SK-N-SH (cell line): ENCODE measurements around the gene MRNIP. TPM values are rescaled to one million over a fixed set of nuclear protein-coding genes. Genes with fewer than 3 reads are reported as not detected.

Experiments
- CTCF ChIA-PET: fragments of 300-600, 350-600 bp; formaldehyde crosslinking; extraction: SDS; loops from one replicate; lab custom pipeline; 2021; lab: Yijun Ruan, JAX
- POLR2A ChIA-PET: fragments of 350-600 bp; sonication (Branson Sonifier 250); formaldehyde crosslinking; extraction: SDS; loops from one replicate; lab custom pipeline; 2020; ENCODE audit warnings: antibody characterized with exemption, inconsistent platforms; lab: Yijun Ruan, JAX
- DNase-seq: peaks from one replicate; pipeline ENCODE4 v3.0.0; 2012
- H2AFZ ChIP-seq: fragments of 200-600 bp; sonication (generic); 2 replicates; pipeline ENCODE4 v1.8.1; 2016; ENCODE audit warnings: antibody characterized with exemption, mild to moderate bottlenecking, low read depth
- H3F3A ChIP-seq: fragments of 200-600 bp; sonication (generic); replicated peaks from 2 replicates; pipeline ENCODE3; 2016; ENCODE audit warnings: antibody characterized with exemption, mild to moderate bottlenecking; ENCODE audit not compliant: insufficient read depth
- H3K27ac ChIP-seq, 2 experiments: fragments of 200-500 bp in 1 of 2; fragments of 200-600 bp in 1 of 2; sonication (Bioruptor generic) in 1 of 2; sonication (generic), shearing (Covaris generic) in 1 of 2; 2 replicates each; pipeline versions ENCODE4 v1.5.1 to v1.6.1; 2014 to 2016; ENCODE audit warnings: low read depth in 2 of 2, inconsistent platforms in 1 of 2, low read length in 1 of 2, mild to moderate bottlenecking in 1 of 2, mixed read lengths in 1 of 2
- H3K27me3 ChIP-seq: fragments of 200-600 bp; sonication (generic), shearing (Covaris generic); 2 replicates; pipeline ENCODE4 v1.6.1; 2016; ENCODE audit warnings: mixed run types; ENCODE audit not compliant: insufficient read depth
- H3K36me3 ChIP-seq, 2 experiments: fragments of 200-500 bp in 1 of 2; fragments of 200-600 bp in 1 of 2; sonication (Bioruptor generic) in 1 of 2; sonication (generic) in 1 of 2; replicated peaks in 1 of 2; 2 replicates each; pipeline versions ENCODE3 to v1.5.1; 2014 to 2016; ENCODE audit warnings: low read length in 1 of 2, mild to moderate bottlenecking in 1 of 2; ENCODE audit not compliant: insufficient read depth in 2 of 2, control insufficient read depth in 1 of 2
- H3K4me1 ChIP-seq, 2 experiments: fragments of 200-500 bp in 1 of 2; fragments of 200-600 bp in 1 of 2; sonication (Bioruptor generic) in 1 of 2; sonication (generic), shearing (Covaris generic) in 1 of 2; 2 replicates each; pipeline versions ENCODE4 v1.5.1 to v1.6.1; 2014 to 2016; ENCODE audit warnings: low read depth in 1 of 2, low read length in 1 of 2, mixed run types in 1 of 2; ENCODE audit not compliant: insufficient read depth in 2 of 2, control insufficient read depth in 1 of 2
- H3K4me2 ChIP-seq: fragments of 200-600 bp; sonication (generic), shearing (Covaris generic); 2 replicates; pipeline ENCODE4 v1.6.1; 2017; ENCODE audit warnings: mixed run types
- H3K4me3 ChIP-seq, 2 experiments: fragments of 200-500 bp in 1 of 2; fragments of 200-600 bp in 1 of 2; sonication (Bioruptor generic) in 1 of 2; sonication (generic), shearing (Covaris generic) in 1 of 2; 2 replicates each; pipeline versions ENCODE4 v1.5.1 to v1.8.1; 2014 to 2016; ENCODE audit warnings: low read depth in 2 of 2, inconsistent platforms in 1 of 2, low read length in 1 of 2, mild to moderate bottlenecking in 1 of 2, mixed read lengths in 1 of 2, moderate library complexity in 1 of 2
- H3K79me2 ChIP-seq: fragments of 200-600 bp; sonication (generic); 2 replicates; pipeline ENCODE4 v1.8.1; 2017; ENCODE audit warnings: mild to moderate bottlenecking; ENCODE audit not compliant: insufficient read depth
- H3K9ac ChIP-seq: fragments of 200-600 bp; sonication (generic); 2 replicates; pipeline ENCODE4 v1.6.1; 2017; ENCODE audit warnings: mixed run types
- H3K9me2 ChIP-seq: fragments of 200-600 bp; sonication (generic); 2 replicates; pipeline ENCODE4 v1.6.1; 2017; ENCODE audit warnings: mixed run types
- H3K9me3 ChIP-seq: fragments of 200-600 bp; sonication (generic); 2 replicates; pipeline ENCODE4 v1.6.1; 2017; ENCODE audit warnings: mixed run types, mild to moderate bottlenecking, moderate library complexity
- H4K20me1 ChIP-seq: fragments of 200-600 bp; sonication (generic); 2 replicates; pipeline ENCODE4 v1.6.1; 2017; ENCODE audit warnings: mild to moderate bottlenecking, mixed run types; ENCODE audit not compliant: insufficient read depth
- CHD2 ChIP-seq: fragments of 150-350 bp; IDR thresholded peaks from 2 replicates; pipeline ENCODE4 v1.6.1; 2018; ENCODE audit warnings: low read length; ENCODE audit not compliant: partially characterized antibody
- ELF1 ChIP-seq: IDR thresholded peaks from 2 replicates; pipeline ENCODE4 v1.4.0; 2012
- EP300 ChIP-seq, 2 experiments: IDR thresholded peaks; 2 replicates each; pipeline versions ENCODE4 v1.4.0 to v1.6.1; 2012; ENCODE audit warnings: borderline replicate concordance in 1 of 2, low read depth in 1 of 2, low read length in 1 of 2
- EZH2phosphoT487 ChIP-seq: fragments of 200-600 bp; sonication (generic); IDR thresholded peaks from 2 replicates; pipeline ENCODE4 v1.6.1; 2017; ENCODE audit warnings: low read depth, mixed run types, mild to moderate bottlenecking, antibody characterized with exemption, moderate library complexity, borderline replicate concordance
- FOSL2 ChIP-seq: IDR thresholded peaks from 2 replicates; pipeline ENCODE4 v1.4.0; 2012; ENCODE audit warnings: low read depth, mild to moderate bottlenecking, moderate library complexity, borderline replicate concordance
- FOXJ3 ChIP-seq: sonication (generic); formaldehyde crosslinking; IDR thresholded peaks from 2 replicates; pipeline ENCODE4 v1.5.1; 2020; ENCODE audit warnings: mild to moderate bottlenecking, missing genetic modification reagents
- FOXM1 ChIP-seq: IDR thresholded peaks from 2 replicates; pipeline ENCODE4 v1.4.0; 2012; ENCODE audit warnings: low read depth, mild to moderate bottlenecking
- GABPA ChIP-seq: IDR thresholded peaks from 2 replicates; pipeline ENCODE4 v1.4.0; 2012; ENCODE audit warnings: low read depth, mild to moderate bottlenecking
- JUND ChIP-seq: IDR thresholded peaks from 2 replicates; pipeline ENCODE4 v1.4.0; 2012
- MEF2A ChIP-seq: IDR thresholded peaks from 2 replicates; pipeline ENCODE4 v1.4.0; 2012; ENCODE audit warnings: low read depth, borderline replicate concordance
- MXI1 ChIP-seq: IDR thresholded peaks from 2 replicates; pipeline ENCODE4 v1.6.1; 2012; ENCODE audit warnings: mild to moderate bottlenecking, low read depth, low read length, improper control_type of control experiment
- NFIC ChIP-seq: IDR thresholded peaks from 2 replicates; pipeline ENCODE4 v1.4.0; 2012; ENCODE audit warnings: borderline replicate concordance
- NRF1 ChIP-seq: IDR thresholded peaks from 2 replicates; pipeline ENCODE4 v1.6.1; 2012; ENCODE audit warnings: low read depth, mild to moderate bottlenecking, low read length
- POLR2AphosphoS5 ChIP-seq: IDR thresholded peaks from 2 replicates; pipeline ENCODE4 v1.6.1; 2012; ENCODE audit warnings: low read depth, low read length
- RAD21 ChIP-seq: IDR thresholded peaks from 2 replicates; pipeline ENCODE4 v1.6.1; 2012; ENCODE audit warnings: mild to moderate bottlenecking, low read length
- RCOR1 ChIP-seq: fragments of 150-350 bp; IDR thresholded peaks from 2 replicates; pipeline ENCODE4 v1.6.1; 2017; ENCODE audit warnings: antibody characterized with exemption, low read length
- SIN3A ChIP-seq: IDR thresholded peaks from 2 replicates; pipeline ENCODE4 v1.6.1; 2012; ENCODE audit warnings: low read depth, mild to moderate bottlenecking, low read length, moderate library complexity, borderline replicate concordance
- SMC3 ChIP-seq: IDR thresholded peaks from 2 replicates; pipeline ENCODE4 v1.6.1; 2012; ENCODE audit warnings: low read depth, low read length, improper control_type of control experiment
- TCF12 ChIP-seq: IDR thresholded peaks from 2 replicates; pipeline ENCODE4 v1.4.0; 2012
- WGBS: methylation state at CpG from one replicate; pipeline ENCODE4 v1.1.6; 2017; ENCODE audit warnings: low lambda C conversion rate; 5-methylcytosine and 5-hydroxymethylcytosine counted together
- polyA plus RNA-seq, 3 experiments: library from polyadenylated mRNA; depleted of rRNA; stranded (reverse); fragments of >200 nt; gene quantifications; 2 replicates each; pipeline ENCODE4 v1.2.3, GENCODE V29; 2012
- TF ChIP-seq, protein P1 (sequence below): fragments of 150-350 bp; IDR thresholded peaks from 2 replicates; pipeline ENCODE4 v1.6.1; 2017; ENCODE audit warnings: antibody characterized with exemption, low read length, low read depth, borderline replicate concordance
- TF ChIP-seq, protein P2 (sequence below): fragments of 200-600 bp; sonication (generic); IDR thresholded peaks from 2 replicates; pipeline ENCODE4 v1.6.1; 2017; ENCODE audit warnings: antibody characterized with exemption, mild to moderate bottlenecking, moderate library complexity
- TF ChIP-seq, protein P3 (sequence below): IDR thresholded peaks from 2 replicates; pipeline ENCODE4 v1.4.0; 2012; ENCODE audit warnings: low read depth, borderline replicate concordance

MRNIP gene
- polyA plus RNA-seq, 1 of the 3 experiments (the other 2 are of a cell fraction), result 32.8 TPM

DNA sequence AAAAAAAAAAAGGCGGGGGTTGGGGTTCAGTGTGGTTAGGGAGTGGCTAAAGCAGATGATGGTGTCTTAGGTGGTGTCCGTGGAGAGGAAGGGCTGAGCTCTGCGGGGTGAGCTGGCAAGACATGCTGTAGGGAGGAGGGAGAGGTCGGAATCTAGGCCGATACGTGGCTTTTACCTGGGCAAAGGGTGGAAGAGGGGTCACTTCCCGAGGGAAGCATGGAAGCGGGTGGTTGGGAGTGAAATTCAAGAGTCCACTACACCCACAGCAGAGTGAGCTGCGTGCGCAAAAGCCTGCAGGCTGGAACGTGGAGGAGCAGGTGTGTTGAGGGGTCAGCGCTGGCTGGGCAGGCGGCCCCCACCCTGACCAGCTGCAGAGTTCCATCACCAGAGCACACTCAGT is 31.3 kb upstream of the MRNIP start:
- no peaks in the 10 kb centered on the region for H3K27me3 ChIP-seq
- no peaks in the 10 kb centered on the region for H4K20me1 ChIP-seq
- H3K79me2 ChIP-seq, result no peaks in the 10 kb centered on the region
- no peaks in the 10 kb centered on the region for H3K4me1 ChIP-seq
- no peak overlapping the region for H3K9ac ChIP-seq
- no peak overlapping the region for H3K27ac ChIP-seq
- no peaks in the 10 kb centered on the region for H3K9me3 ChIP-seq
- H3K4me2 ChIP-seq, result no peak overlapping the region
- H3K36me3 ChIP-seq, result peaks cover 28 to 79% of the 10 kb centered on the region in 2 experiments
- H3K9me2 ChIP-seq, result no peaks in the 10 kb centered on the region
- H3K4me3 ChIP-seq, result no peak overlapping the region
- ChIA-PET CTCF (no interaction called here), POLR2A (no interaction called here)
- H3F3A ChIP-seq, result no peaks in the 10 kb centered on the region
- DNase-seq, result no peak
- H2AFZ ChIP-seq, result no peak overlapping the region
- 93% methylated on average over 12 of the region's 13 CpGs for WGBS
- TF ChIP-seq FOXJ3 (CRISPR knock-in tag) (no peak), JUND (no peak), RCOR1 (no peak), NFIC (no peak), FOSL2 (no peak), MEF2A (no peak), SMC3 (no peak), EP300 (IDR thresholded peaks at IDR 0.05; ENCODE audit: borderline replicate concordance in 1 of 2, low read depth in 1 of 2, low read length in 1 of 2) (no peak), EZH2phosphoT487 (no peak), RAD21 (no peak), ELF1 (no peak), GABPA (no peak), POLR2AphosphoS5 (no peak), FOXM1 (no peak), TCF12 (no peak), MXI1 (no peak)
- TF ChIP-seq, protein P1, sequence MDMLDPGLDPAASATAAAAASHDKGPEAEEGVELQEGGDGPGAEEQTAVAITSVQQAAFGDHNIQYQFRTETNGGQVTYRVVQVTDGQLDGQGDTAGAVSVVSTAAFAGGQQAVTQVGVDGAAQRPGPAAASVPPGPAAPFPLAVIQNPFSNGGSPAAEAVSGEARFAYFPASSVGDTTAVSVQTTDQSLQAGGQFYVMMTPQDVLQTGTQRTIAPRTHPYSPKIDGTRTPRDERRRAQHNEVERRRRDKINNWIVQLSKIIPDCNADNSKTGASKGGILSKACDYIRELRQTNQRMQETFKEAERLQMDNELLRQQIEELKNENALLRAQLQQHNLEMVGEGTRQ, result no peak
- TF ChIP-seq, protein P2, sequence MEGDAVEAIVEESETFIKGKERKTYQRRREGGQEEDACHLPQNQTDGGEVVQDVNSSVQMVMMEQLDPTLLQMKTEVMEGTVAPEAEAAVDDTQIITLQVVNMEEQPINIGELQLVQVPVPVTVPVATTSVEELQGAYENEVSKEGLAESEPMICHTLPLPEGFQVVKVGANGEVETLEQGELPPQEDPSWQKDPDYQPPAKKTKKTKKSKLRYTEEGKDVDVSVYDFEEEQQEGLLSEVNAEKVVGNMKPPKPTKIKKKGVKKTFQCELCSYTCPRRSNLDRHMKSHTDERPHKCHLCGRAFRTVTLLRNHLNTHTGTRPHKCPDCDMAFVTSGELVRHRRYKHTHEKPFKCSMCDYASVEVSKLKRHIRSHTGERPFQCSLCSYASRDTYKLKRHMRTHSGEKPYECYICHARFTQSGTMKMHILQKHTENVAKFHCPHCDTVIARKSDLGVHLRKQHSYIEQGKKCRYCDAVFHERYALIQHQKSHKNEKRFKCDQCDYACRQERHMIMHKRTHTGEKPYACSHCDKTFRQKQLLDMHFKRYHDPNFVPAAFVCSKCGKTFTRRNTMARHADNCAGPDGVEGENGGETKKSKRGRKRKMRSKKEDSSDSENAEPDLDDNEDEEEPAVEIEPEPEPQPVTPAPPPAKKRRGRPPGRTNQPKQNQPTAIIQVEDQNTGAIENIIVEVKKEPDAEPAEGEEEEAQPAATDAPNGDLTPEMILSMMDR, result no peak

DNA sequence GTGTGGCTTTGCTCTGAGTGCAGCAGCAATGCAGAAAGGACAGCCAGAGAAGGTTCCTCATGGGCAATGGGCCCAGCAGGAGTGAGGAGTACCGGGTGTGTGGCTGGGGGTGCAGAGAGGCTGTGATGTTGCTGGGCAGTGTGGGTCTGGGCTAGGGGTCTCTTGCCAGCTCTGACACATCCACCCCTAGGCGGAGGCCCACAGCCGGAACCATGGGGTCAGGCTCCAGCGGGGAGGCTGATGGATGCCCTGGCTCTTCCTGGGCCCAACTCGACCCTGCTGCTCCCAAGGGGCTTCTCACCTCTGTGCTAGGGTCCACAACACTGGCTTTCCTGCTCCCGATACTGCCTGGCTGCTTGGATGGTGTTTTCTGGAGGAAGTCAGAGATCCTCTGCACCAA is 29.2 kb upstream of the MRNIP start:
- CTCF ChIA-PET, result interaction anchor here (0.6 kb wide), 1 partner anchor 120 kb away, joined by 3 read pairs; no protein-coding TSS in a partner anchor
- peaks cover 44 to 80% of the 10 kb centered on the region in 2 experiments for H3K36me3 ChIP-seq

More for the DNA sequence above, 29.2 kb upstream of the MRNIP start:
- no peaks in the 10 kb centered on the region for H4K20me1 ChIP-seq
- H3K27ac ChIP-seq, result no peak overlapping the region
- no peak for TF ChIP-seq RCOR1
- no peak for TF ChIP-seq CHD2
- TF ChIP-seq SIN3A, result no peak
- no peak for TF ChIP-seq FOXJ3 (CRISPR knock-in tag)
- TF ChIP-seq, protein P3, sequence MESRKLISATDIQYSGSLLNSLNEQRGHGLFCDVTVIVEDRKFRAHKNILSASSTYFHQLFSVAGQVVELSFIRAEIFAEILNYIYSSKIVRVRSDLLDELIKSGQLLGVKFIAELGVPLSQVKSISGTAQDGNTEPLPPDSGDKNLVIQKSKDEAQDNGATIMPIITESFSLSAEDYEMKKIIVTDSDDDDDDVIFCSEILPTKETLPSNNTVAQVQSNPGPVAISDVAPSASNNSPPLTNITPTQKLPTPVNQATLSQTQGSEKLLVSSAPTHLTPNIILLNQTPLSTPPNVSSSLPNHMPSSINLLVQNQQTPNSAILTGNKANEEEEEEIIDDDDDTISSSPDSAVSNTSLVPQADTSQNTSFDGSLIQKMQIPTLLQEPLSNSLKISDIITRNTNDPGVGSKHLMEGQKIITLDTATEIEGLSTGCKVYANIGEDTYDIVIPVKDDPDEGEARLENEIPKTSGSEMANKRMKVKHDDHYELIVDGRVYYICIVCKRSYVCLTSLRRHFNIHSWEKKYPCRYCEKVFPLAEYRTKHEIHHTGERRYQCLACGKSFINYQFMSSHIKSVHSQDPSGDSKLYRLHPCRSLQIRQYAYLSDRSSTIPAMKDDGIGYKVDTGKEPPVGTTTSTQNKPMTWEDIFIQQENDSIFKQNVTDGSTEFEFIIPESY, result no peak
- no peak for TF ChIP-seq NRF1
- no peak for TF ChIP-seq EP300 (IDR thresholded peaks at IDR 0.05; ENCODE audit: borderline replicate concordance in 1 of 2, low read depth in 1 of 2, low read length in 1 of 2)
- no peak for DNase-seq
- H3K9me2 ChIP-seq, result no peaks in the 10 kb centered on the region
- H3K9me3 ChIP-seq, result peaks cover 11% of the 10 kb centered on the region
- H3K4me3 ChIP-seq, result no peak overlapping the region
- no peaks in the 10 kb centered on the region for H3K4me1 ChIP-seq
- H3K79me2 ChIP-seq, result no peaks in the 10 kb centered on the region
- H2AFZ ChIP-seq, result no peak overlapping the region
- no peak overlapping the region for H3K9ac ChIP-seq
- no peak overlapping the region for H3K4me2 ChIP-seq
- no peaks in the 10 kb centered on the region for H3F3A ChIP-seq
- H3K27me3 ChIP-seq, result no peaks in the 10 kb centered on the region
- WGBS, result 94% methylated on average over 2 of the region's 6 CpGs
- POLR2A ChIA-PET, result interaction anchor here (0.6 kb wide), 1 partner anchor 24 kb away, joined by 3 read pairs; no protein-coding TSS in a partner anchor
